Right lobe of liver (tissue), 6 donors: ENCODE measurements around the gene F12. TPM values are rescaled to one million over a fixed set of nuclear protein-coding genes. Genes with fewer than 3 reads are reported as not detected.

ENCODE experiments used
- ATAC-seq, 4 donors: fragments of 200-7000 bp; cut with Tn5 transposase; one replicate each; pipeline ENCODE4 v1.9.1; 2020; ENCODE audit warnings: mild to moderate bottlenecking in 4 of 4, moderate library complexity in 4 of 4
- DNase-seq, 3 donors: peaks; one replicate each; pipeline ENCODE4 v3.0.0-alpha.2; 2020
- H3K27ac ChIP-seq, 3 donors: fragments of 200-600 bp; one replicate each; pipeline ENCODE4 v1.8.0; 2022
- H3K27me3 ChIP-seq, 2 donors: fragments of 200-600 bp; one replicate each; pipeline ENCODE4 v1.8.0; 2022
- H3K36me3 ChIP-seq, 4 donors: fragments of 200-600 bp; sonication (generic) in 1 of 4; one replicate each; pipeline versions ENCODE4 v1.5.1 to v1.8.0; 2017 to 2022; ENCODE audit warnings: control low read depth in 1 of 4
- H3K4me1 ChIP-seq, 4 donors: fragments of 200-600 bp; sonication (generic) in 1 of 4; one replicate each; pipeline versions ENCODE4 v1.5.1 to v1.8.0; 2017 to 2022; ENCODE audit warnings: control low read depth in 1 of 4
- H3K4me3 ChIP-seq, 3 donors: fragments of 200-600 bp; one replicate each; pipeline ENCODE4 v1.8.0; 2022
- H3K9me3 ChIP-seq, 4 donors: fragments of 200-600 bp; sonication (generic) in 1 of 4; one replicate each; pipeline versions ENCODE4 v1.5.1 to v1.8.0; 2017 to 2022; ENCODE audit warnings: control low read depth in 1 of 4
- CTCF ChIP-seq, 4 donors: fragments of 200-600 bp in 3 of 4; fragments of 450-650 bp in 1 of 4; IDR thresholded peaks; one replicate each; pipeline versions ENCODE4 v1.5.1 to v1.8.0; 2016 to 2022; ENCODE audit warnings: antibody characterized with exemption in 4 of 4, mild to moderate bottlenecking in 2 of 4
- POLR2A ChIP-seq: fragments of 450-650 bp; IDR thresholded peaks from one replicate; pipeline ENCODE4 v1.6.1; 2017; ENCODE audit warnings: antibody characterized with exemption, mild to moderate bottlenecking
- WGBS: methylation state at CpG from one replicate; pipeline ENCODE4 v1.1.6; 2018; ENCODE audit warnings: low coverage, low lambda C conversion rate; ENCODE audit not compliant: insufficient coverage; ENCODE audit errors: missing lambda C conversion rate; 5-methylcytosine and 5-hydroxymethylcytosine counted together
- intact Hi-C, 2 donors: fragments of 100-400 bp; cut with DNase I; formaldehyde crosslinking; loops; one replicate each; pipeline versions ENCODE4 v1.11.2 to v1.14.1; 2022
- total RNA-seq, 6 experiments: library from RNA; depleted of rRNA in 2 of 6; stranded (reverse); fragments of >200 nt in 2 of 6; fragmentation: NEBNext Ultra II Directional in 3 of 6; extraction: Animal tissue kit (Norgen Biotek cat#: 25700) in 3 of 6; gene quantifications; one replicate each; pipeline versions ENCODE4 v1.1.0 to v1.2.4, GENCODE V29; 2016 to 2023
- donor health status: DM: no; HTN: yes; CAD: no.
- donor health status: DM: no; HTN: no; CAD: no.
- donor health status: DM: no; HTN: no; CAD: no.
- donor health status: DM: no; HTN: yes; CAD: no.
- donor health status: DM: no; HTN: yes; CAD: no.

F12 gene
- total RNA-seq, 6 experiments from 2014 or later, result 236 to 518 (median 365) TPM

GRCh38 chr5:177364159-177364962, 45.0 kb downstream of the F12 start:
- 51% methylated on average over 6 of the region's 11 CpGs for WGBS
- Histone ChIP-seq H3K27ac (no peak overlapping the region), H3K27me3 (no peaks in the 10 kb centered on the region), H3K4me1 (peaks cover 0 to 63% (median 33%) of the 10 kb centered on the region in 4 donors), H3K9me3 (no peaks in the 10 kb centered on the region), H3K36me3 (no peaks in the 10 kb centered on the region), H3K4me3 (no peak overlapping the region)
- intact Hi-C loops, result no loop called here
- TF ChIP-seq CTCF (IDR thresholded peaks at IDR 0.05) (no peak), POLR2A (no peak)
- ATAC-seq (no peak), DNase-seq (peak in 1 of 3 donors; percentile 37)

GRCh38 chr5:177363565-177363964, 45.8 kb downstream of the F12 start:
- Histone ChIP-seq H3K9me3 (no peaks in the 10 kb centered on the region), H3K4me3 (peak overlapping the region; percentile 44 to 68 (median 58)), H3K36me3 (no peaks in the 10 kb centered on the region), H3K4me1 (peaks cover 0 to 63% (median 33%) of the 10 kb centered on the region in 4 donors), H3K27ac (peak overlapping the region in 1 of 3 donors; percentile 94), H3K27me3 (no peaks in the 10 kb centered on the region)
- intact Hi-C loops, result no loop called here
- 32% methylated on average over 10 of the region's 10 CpGs for WGBS
- no peak for TF ChIP-seq POLR2A
- TF ChIP-seq CTCF (IDR thresholded peaks at IDR 0.05), result no peak
- DNase-seq (peak in 1 of 3 donors; percentile 11), ATAC-seq (no peak)

GRCh38 chr5:177362610-177363507, 46.5 kb downstream of the F12 start:
- TF ChIP-seq CTCF (IDR thresholded peaks at IDR 0.05), result no peak
- no peak for TF ChIP-seq POLR2A
- Histone ChIP-seq H3K4me1 (peaks cover 0 to 63% (median 33%) of the 10 kb centered on the region in 4 donors), H3K27me3 (no peaks in the 10 kb centered on the region), H3K9me3 (no peaks in the 10 kb centered on the region), H3K4me3 (peak overlapping the region; percentile 44 to 68 (median 58)), H3K27ac (peak overlapping the region; percentile 56 to 94 (median 70)), H3K36me3 (no peaks in the 10 kb centered on the region)
- intact Hi-C loops, result no loop called here
- 6% methylated on average over 33 of the region's 59 CpGs for WGBS
- ATAC-seq, result peak; percentile 54 to 67 (median 62)
- DNase-seq, result peak; percentile 72 to 90 (median 86)

DNA sequence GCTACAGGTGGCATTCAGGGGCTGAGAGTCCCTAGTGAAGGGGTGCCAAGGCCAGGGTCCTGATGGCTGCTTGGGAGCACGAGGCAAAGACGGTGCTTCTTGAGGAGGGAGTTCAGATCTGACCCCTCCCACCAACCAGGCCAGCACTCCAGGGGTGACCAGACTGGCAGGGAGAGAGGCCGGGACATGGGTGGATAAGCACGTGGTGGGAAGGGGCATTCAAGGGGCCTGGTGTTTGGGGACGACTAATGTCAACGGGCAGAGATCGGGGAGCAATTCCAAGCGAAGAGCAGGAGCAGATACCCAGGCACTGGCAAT, 47.1 kb downstream of the F12 start:
- WGBS, result 66% methylated on average over 7 of the region's 8 CpGs
- TF ChIP-seq CTCF (IDR thresholded peaks at IDR 0.05) (no peak), POLR2A (no peak)
- Histone ChIP-seq H3K4me3 (peak overlapping the region in 1 of 3 donors; percentile 68), H3K9me3 (no peaks in the 10 kb centered on the region), H3K36me3 (no peaks in the 10 kb centered on the region), H3K4me1 (peaks cover 0 to 64% (median 30%) of the 10 kb centered on the region in 4 donors), H3K27ac (peak overlapping the region in 2 of 3 donors; percentile 12 to 94), H3K27me3 (no peaks in the 10 kb centered on the region)
- DNase-seq (peak in 1 of 3 donors; percentile 55), ATAC-seq (no peak)
- intact Hi-C loops, result no loop called here
